ENCODE measurements around the gene TEX44.

- TF ChIP-seq CTCF (IDR thresholded peaks at IDR 0.05; ENCODE audit: low read length) (no peak), EZH2 (IDR thresholded peaks at IDR 0.05; ENCODE audit: borderline replicate concordance, low read length) (no peak)
Observed at GRCh38 chr2:231640241-231640640, 47.6 kb downstream of the TEX44 start.
